Epithelial cell of proximal tubule (primary cell): ENCODE results near the gene BBS5. TPM values are rescaled to one million over a fixed set of nuclear protein-coding genes. Genes with fewer than 3 reads are reported as not detected.
"Not testable (repeated sequence)": the region's sequence is repeated elsewhere in the genome, so short reads cannot be mapped to it uniquely, and the experiment has no call there.

ENCODE experiments used
- DNase-seq: peaks from one replicate; pipeline ENCODE4 v3.0.0-alpha.2; 2011; ENCODE audit warnings: low read depth
- H3K4me3 ChIP-seq: 2 replicates; pipeline ENCODE4 v1.5.1; 2011; ENCODE audit warnings: low read depth, mild to moderate bottlenecking, low read length
- total RNA-seq: library from RNA; depleted of rRNA; stranded (reverse); fragments of >200 nt; gene quantifications from 2 replicates; pipeline ENCODE4 v1.2.3, GENCODE V29; 2015
- TF ChIP-seq, protein P1 (sequence below): conservative IDR thresholded peaks from 2 replicates; pipeline ENCODE4 v1.5.1; 2012; ENCODE audit warnings: low read depth, mild to moderate bottlenecking, low read length

BBS5 gene
- 3.6 and 4.3 TPM in 2 replicates for total RNA-seq

DNA sequence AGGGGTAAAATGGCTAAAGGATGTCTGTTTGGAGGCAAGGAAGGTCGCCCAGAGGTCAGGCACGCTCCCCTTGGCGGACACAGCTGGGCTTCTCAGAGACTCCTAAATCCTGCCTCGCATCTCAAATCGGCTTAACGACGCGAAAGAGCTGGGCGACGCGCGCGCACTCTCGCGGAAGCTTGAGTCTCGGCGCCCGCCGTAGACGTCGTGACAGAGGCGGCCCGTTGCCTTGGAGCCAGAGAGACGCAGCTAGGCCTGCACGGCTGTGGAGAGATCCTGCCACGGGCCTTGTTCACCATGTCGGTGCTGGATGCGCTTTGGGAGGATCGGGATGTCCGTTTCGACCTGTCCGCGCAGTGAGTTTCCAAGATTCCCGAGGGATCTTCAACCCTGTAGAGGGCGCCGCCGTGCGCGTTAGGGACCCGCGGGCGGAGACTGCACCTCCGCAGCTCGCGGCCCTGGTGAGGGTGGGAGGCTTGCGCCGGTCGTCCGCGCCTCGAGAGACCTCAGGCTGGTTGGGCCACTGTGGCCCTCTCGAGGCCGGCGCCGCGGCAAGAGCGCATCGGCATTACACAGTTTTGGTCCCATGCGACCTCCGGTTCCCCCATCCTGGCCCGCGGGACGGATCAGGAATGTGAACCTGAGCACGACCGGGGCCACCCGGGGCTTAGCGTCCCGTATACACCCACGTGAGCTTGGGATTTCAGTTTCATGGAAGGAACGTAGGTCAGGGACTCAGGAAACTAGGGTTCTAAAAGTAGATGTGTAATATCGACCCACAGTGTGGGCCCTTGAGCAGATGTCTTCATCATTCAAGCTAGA is at the start of gene BBS5:
BBS5 (plus strand) TSS at position 238 of the 822 bp plus-strand sequence; CDS start at position 298, 60 bp downstream.
- TF ChIP-seq, protein P1, sequence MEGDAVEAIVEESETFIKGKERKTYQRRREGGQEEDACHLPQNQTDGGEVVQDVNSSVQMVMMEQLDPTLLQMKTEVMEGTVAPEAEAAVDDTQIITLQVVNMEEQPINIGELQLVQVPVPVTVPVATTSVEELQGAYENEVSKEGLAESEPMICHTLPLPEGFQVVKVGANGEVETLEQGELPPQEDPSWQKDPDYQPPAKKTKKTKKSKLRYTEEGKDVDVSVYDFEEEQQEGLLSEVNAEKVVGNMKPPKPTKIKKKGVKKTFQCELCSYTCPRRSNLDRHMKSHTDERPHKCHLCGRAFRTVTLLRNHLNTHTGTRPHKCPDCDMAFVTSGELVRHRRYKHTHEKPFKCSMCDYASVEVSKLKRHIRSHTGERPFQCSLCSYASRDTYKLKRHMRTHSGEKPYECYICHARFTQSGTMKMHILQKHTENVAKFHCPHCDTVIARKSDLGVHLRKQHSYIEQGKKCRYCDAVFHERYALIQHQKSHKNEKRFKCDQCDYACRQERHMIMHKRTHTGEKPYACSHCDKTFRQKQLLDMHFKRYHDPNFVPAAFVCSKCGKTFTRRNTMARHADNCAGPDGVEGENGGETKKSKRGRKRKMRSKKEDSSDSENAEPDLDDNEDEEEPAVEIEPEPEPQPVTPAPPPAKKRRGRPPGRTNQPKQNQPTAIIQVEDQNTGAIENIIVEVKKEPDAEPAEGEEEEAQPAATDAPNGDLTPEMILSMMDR: peak; percentile 58
- peak within 1 kb of the TSS; percentile 83 for H3K4me3 ChIP-seq
- no peak for DNase-seq

DNA sequence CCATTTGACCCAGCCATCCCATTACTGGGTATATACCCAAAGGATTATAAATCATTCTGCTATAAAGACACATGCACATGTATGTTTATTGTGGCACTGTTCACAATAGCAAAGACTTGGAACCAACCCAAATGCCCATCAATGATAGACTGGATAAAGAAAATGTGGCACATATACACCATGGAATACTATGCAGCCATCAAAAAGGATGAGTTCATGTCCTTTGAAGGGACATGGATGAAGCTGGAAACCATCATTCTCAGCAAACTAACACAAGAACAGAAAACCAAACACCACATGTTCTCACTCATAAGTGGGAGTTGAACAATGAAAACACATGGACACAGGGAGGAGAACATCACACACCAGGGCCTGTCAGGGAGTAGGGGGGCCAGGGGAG is 47.5 kb upstream of the BBS5 start:
- H3K4me3 ChIP-seq, DNase-seq: not testable (repeated sequence)

DNA sequence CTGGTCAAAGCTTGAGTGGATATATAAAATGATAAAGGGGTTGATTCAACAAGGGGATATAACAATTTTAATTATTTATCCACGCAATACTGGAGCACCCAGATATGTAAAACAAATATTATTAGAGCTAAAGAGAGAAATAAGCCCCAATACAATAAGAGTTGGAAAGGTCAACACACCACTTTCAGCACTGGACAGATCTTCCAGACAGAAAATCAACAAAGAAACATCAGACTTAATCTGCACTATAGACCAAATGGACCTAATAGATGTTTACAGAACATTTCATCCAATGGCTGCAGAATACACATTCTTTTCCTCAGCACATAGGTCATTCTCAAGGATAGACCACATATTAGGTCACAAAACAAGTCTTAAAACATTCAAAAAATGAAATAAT is 45.1 kb upstream of the BBS5 start:
- DNase-seq, H3K4me3 ChIP-seq: not testable (repeated sequence)

DNA sequence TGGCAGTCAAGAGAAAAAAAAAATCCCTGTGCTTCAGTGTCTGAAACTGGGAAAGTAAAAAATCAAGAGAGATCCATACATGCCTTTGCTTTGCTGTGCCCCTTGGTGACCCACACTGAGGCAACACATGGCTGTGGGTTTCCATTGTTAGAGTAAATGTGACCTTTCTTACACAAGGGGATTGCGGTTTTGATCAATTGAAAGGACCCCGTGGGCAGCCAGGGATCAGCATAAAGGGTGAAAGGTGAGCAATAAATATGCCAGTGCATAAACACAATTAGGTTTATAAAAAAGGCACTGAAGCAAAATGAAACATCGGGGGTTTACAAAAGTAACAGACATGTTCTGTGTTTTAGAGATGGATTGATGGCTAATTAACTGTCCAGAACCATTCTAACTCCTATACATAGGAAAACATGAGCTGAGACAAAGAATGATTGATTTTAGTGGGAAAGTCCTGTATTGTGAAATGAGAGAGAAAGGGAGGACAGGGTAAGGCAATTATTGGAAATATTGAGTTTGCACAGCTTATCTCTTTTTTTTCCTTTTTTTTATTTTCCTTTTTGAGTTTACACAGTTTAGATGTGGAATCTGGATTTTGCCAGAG is 40.7 kb upstream of the BBS5 start:
- no peak for DNase-seq
- TF ChIP-seq, protein P1: no peak
- no peak overlapping the region for H3K4me3 ChIP-seq

DNA sequence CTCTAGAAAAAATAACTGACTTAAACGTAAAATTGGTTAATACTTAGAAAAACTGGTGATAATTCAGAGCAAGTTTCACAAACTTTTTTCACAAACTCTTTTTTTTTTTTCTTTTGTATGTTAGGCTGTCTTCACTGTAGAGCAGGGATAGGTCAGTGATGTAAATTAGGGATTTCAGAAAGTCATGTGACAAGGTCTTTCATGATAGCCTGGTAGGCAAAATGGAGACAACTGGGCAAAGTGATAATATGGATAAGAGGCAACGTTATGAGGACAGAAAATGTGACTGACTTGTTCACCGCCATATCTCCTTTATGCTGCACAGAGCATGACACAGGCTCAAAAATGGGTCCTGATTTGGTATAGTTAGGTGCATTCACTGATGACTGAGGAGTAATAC is 39.4 kb upstream of the BBS5 start:
- no peak for DNase-seq
- TF ChIP-seq, protein P1: no peak
- no peak overlapping the region for H3K4me3 ChIP-seq

DNA sequence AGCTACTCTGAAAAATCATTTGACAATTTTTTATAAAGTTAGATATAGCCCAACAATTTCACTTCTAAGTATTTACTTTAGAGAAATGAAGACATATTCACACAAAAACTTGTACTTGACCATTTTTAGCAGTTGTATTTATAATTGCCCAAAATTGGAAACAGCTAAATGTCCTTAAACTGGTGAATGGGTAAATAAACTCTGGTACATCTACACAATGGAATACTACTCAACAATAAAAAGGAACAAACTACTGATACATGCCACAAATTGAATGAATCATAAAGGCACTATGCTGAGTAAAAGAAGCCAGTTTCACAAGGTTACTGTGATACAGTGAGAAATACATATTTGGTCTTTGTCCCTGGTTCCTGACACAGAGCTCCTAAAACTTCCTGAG is 32.8 kb upstream of the BBS5 start:
- DNase-seq: no peak
- TF ChIP-seq, protein P1: no peak
- H3K4me3 ChIP-seq: no peak overlapping the region

DNA sequence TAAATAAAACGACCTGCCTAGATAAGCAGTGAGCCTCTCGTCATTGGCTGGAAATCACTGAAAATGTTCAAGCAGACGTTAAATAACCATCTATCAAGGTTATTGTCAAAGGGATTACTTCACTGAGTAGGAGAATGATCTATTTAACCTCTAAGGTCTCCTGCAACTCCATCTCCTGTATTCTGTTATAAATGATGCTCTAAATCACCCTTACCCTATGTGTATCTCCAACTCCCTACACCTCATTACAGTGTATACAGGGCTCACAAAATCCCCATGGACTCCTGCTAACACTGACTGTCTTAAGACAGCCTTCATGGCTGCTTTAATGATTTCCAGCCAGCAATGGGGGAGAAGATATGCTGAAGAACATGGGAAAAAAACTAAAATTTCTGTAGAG is 31.0 kb upstream of the BBS5 start:
- H3K4me3 ChIP-seq: no peak overlapping the region
- no peak for DNase-seq
- TF ChIP-seq, protein P1: no peak

DNA sequence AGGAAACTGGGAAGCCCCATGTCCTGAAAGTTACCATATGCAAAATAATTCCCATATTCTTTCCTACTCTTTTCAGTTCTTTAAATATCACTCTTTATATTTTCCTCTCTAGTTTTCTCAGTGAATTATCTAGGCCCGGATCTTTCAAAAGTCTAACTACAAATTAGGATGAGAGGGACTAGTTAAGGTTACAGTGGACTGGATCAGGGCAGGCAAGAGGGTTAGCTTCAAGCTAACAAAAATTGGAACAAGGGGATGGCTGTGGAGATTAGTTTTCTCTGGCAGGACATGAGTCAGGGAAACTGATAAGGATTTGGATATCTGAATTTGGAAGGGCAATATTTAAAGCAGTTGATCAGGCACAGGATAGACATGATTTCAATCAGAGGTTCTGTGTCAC is 30.4 kb upstream of the BBS5 start:
- no peak for DNase-seq
- TF ChIP-seq, protein P1: no peak
- H3K4me3 ChIP-seq: no peak overlapping the region
